GM18870 (cell line): Measurements from ENCODE around the gene FHIT.

ENCODE experiments used
- ATAC-seq: cut with Tn5 transposase; IDR thresholded peaks from one replicate; pipeline ENCODE4 v1.9.1; 2021; ENCODE audit warnings: moderate library complexity; ENCODE audit not compliant: unreplicated experiment

FHIT gene

DNA sequence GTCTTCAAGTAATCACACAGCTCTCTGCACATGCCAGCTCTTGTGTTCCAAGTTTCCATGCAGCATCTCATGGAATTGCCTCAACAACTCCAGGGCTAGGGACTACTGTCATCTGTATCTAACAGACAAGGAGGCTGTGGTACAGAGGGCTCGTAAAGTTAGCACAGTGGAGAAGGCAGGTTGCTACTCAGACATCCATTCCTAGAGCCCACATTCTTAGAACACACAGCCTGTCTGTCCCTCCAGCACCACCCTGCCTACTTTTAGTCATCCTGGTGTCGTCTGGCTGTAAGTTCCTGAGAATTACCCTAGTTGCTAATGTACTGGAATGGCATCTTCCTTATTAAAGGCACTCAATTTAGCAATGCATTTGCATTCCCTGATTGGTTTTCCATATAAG is 862.5 kb downstream of the FHIT start:
- no peak for ATAC-seq

DNA sequence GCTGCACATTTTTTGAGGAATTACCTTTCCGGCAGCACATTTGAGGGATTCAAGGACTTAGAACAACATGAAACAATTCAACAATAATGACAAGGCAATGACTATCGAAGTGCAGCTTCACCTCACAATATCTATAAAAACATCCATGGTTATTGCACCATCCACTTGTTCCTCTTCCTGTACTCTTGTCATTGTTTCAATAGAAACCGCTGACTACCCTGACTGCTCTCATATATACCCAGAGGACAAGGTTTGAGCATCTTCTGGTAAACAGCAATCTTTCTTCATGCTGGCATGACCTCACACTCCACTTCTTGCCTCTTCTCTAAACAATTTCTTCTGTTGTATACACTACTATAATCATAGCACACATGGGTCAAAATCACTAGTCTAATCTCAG is 864.9 kb downstream of the FHIT start:
- ATAC-seq: no peak

GRCh38 chr3:60384341-60384740 is 866.9 kb downstream of the FHIT start:
- ATAC-seq: no peak

DNA sequence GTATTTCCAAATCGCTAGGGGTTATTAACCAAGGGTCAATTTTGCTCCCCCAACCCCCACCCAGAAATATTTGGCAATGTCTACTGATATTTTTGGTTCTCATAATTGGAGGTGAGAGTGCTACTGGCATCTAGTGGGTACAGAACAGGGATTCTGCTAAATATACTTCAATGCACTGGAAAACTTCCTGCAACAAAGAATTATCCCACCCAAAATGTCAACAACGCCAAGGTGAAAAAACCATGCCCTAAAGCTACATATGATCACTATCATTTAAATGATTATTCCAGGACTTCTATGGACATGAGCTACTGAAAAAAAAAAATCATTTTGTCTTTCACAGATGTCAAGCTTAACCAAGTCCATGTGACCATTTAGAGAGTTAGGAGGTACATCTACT is 867.9 kb downstream of the FHIT start:
- no peak for ATAC-seq

GRCh38 chr3:60366486-60366885 is 884.8 kb downstream of the FHIT start:
- no peak for ATAC-seq

DNA sequence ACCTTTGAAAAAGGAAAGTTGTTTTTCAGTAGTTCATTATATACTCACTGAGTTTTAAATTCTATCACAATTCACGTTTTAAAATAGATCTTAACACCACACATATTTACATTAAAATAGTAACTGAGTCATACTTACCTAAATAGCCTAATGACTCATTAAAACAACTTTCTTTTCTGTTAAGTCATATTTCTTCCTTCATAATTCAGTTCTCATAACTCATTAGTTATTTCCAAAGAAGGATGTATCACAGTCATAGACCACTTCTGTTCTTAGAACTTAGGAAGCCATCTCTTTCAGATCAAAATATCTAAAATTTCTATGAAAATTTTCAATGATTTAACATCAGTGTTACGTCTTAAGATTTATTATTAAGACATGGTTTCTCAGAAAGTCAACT is 885.9 kb downstream of the FHIT start:
- no peak for ATAC-seq

DNA sequence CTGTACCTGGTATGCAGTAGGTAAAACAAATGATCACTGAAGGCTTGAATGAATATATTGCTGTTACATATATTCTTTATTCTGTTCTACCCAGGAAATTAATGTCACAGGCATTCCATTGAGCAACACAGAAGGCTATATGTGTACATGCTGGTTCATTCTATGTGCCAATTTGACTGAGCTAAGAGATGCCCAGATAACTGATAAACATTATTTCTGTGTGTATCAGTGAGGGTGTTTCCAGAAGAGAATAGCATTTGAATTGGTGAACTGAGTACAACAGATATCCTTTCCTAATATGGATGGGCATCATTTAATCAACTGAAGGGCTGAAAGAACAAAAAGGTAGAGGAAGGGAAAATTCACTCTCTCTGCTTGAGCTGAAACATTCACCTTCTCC is 886.8 kb downstream of the FHIT start:
- no peak for ATAC-seq

DNA sequence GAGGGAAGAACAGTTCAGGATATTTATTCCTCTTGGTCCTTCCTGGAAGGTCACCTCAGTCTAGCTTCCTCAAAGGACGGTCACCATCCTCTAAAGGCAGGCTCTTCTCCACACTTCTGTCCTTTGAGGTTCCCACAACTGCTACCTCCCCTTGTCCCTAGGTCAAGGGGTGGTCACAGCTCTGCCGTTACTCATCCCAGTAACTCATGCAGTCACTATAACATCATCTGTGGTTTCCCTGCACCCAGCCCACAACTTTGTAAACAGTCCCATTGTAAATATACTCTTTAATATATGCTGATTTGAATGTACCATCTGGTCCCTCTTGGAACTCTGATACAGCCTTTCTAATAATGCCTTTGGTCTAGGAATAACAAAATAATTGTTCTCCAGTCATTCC is 887.4 kb downstream of the FHIT start:
- no peak for ATAC-seq

- no peak for ATAC-seq
Observed at GRCh38 chr3:60355825-60356224, 895.4 kb downstream of the FHIT start.

DNA sequence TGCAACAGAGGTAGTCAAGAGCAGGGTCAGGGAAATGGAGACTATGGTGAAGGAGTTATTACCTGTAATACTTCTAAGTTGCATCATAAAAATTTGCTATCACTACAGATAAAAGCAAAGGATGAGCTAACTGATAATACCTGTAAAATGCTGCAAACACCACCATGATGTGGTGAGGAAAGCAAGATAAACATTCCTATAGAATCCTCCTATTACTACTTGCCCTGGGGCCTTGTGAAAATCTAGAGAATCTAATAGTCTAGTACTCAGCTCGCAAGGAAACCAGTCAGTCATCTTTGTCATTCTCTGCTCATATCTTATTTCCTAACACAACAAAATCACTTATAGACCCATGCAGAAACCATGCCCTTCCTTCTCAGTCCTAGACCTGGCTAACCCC is 899.8 kb downstream of the FHIT start:
- ATAC-seq: no peak

- ATAC-seq: no peak
Observed at GRCh38 chr3:60344340-60344739, 906.9 kb downstream of the FHIT start.

GRCh38 chr3:60343831-60344230 is 907.4 kb downstream of the FHIT start:
- ATAC-seq: no peak

DNA sequence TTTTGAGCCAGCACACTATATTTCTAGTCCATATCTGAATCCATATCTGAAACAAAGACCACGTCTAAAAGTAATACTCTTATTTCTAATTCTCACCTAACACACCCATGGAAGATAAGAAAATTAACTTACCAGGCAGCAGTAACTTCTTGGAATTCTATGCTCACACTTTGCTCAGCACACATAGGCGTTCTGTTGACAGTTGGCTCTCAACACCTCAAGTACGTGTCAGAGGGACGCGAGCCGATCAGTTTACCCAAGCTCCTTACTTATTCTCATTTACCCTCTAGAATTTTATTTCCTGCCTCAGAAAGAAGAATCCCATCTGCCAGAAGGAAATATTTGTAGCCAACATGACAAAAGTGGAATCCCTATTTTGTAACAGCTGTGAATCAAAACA is 911.9 kb downstream of the FHIT start:
- ATAC-seq: no peak

- no peak for ATAC-seq
Observed at GRCh38 chr3:60337421-60337820, 913.8 kb downstream of the FHIT start.

DNA sequence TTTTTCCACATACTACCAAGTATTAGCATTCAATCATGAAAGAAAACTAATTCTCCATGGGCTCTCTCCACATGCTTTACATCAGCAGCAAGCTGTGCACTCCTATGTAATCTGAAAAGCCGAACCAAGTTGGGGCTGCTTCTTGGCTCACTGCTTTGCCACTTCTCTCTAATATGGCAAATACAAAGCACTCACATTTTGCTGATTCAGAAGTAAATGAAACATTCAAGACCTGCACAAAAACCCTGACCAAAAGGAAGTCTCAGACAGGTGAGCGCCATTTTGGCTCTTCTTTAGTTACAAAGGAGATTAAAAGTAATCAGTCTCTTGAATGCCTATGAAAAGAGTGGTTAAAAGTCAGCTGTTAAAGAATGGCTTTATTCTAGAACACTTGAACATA is 915.2 kb downstream of the FHIT start:
- no peak for ATAC-seq

DNA sequence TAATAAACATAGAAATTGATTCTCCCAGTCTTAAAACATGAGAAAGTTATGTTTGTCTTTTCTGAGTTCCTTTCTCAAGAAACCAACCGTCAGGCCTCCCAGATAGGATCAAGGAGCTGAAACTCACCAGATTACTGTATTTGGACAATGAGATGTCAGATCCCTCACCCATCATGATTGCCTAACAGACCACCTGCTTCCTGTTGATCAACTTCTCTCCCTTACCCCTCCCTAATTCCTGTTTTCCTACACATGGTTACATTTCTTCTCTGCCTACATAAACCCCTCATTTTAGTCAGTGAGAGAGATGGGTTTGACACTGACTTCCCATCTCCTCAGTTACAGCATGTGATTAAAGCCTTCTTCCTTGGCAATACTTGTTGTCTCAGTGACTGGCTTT is 917.5 kb downstream of the FHIT start:
- ATAC-seq: no peak

GRCh38 chr3:60330107-60330506 is 921.1 kb downstream of the FHIT start:
- no peak for ATAC-seq

DNA sequence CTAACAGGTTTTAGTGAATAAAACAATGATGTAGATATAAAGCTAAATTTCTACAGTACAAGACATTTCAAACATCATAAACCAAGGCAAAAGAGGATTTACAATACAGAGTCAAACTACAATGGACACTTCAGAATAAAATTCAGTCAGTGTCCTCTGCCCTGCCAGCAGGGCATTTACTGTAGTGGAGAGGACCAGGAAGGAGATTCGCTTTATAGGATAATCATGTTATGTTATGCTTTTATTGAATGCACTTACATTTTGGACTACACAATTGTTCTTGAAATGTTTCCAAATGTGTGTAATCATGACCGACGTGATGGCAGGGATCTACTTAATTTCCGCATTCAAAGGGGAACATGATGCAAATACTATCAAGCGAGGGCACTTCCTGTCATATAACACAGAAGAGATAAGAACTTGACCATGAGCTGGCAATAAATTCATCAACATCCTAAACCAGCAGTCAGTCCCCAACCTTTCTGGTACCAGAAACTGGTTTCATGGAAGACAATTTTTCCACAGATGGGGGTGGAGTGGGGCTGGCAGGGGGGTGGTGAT is 925.6 kb downstream of the FHIT start:
- ATAC-seq: no peak

DNA sequence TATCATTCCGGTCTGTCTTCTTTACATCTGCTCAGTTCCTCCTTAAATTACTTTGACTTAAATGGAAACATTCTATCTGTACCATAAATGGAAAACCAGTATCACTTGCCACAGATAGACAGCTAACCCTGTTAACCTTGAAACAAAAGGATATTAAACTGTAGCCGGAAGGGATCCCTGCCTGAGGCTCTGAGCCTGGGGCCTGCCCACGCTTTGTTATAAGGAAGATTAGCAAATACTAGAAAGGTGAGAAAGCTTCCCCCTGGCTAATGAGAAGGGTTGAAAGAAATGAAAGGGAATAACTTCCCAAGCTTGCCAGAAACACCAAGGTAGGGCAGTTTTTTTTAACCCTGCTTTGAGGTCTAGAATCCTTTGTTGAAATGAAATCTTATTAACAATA is 927.6 kb downstream of the FHIT start:
- ATAC-seq: no peak

DNA sequence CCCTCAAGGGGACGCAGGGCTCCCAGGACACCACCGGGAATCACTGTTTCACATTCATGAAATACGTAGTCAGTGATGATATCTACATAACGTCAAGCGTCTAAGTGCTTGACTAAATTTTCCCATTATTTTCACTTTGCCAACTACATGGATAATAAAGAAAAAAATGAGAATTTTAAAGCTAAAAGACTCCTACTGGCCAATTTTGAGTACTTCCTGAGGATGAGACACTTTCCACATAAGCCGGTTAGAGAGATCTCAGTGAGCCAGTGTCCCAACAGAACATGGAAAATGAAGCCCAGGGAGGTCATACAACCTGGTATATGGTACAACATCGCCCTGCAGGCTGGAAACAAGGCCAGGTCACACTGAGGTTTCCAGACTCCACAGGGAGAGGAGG is 928.1 kb downstream of the FHIT start:
- ATAC-seq: no peak

- no peak for ATAC-seq
Observed at GRCh38 chr3:60322298-60322856, 928.9 kb downstream of the FHIT start.

- no peak for ATAC-seq
Observed at GRCh38 chr3:60319179-60319858, 931.9 kb downstream of the FHIT start.
